CD4-positive, alpha-beta T cell treated with Interleukin-12 subunit alpha and Interleukin-12 subunit beta, for 1 hour (primary cell): ENCODE results near the gene ABCG1.

Experiments
- DNase-seq: peaks from one replicate; pipeline ENCODE4 v3.0.0-alpha.2; 2020

ABCG1 gene

DNA sequence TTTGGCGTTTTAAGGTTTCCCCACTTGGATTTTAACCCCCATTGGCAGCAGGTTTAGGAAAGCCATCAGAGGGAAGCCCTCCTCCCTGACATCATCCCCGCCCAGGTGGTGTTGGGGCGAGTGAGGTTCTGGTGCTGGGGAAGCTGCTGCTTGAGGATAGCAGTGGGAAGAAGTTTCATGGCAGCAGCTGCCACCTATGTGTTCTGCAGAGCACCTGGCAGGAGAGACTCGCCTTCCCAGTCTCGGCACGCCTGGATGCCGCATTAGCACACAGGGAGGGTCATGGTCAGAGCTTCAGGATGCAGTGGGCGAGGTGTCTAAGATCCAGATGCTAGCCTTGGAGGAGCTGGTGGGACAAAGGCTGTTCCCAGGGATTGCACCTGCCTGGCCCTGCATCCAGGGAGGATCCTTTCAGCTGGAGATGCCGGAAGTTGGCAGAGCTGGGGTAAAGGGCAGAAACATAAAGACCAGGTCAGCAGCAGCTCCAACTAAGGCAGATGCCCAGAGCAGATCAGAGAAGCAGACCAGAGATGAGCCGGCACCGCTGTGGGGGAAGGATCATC lies 33.9 kb downstream of the ABCG1 start:
- DNase-seq, result no peak

DNA sequence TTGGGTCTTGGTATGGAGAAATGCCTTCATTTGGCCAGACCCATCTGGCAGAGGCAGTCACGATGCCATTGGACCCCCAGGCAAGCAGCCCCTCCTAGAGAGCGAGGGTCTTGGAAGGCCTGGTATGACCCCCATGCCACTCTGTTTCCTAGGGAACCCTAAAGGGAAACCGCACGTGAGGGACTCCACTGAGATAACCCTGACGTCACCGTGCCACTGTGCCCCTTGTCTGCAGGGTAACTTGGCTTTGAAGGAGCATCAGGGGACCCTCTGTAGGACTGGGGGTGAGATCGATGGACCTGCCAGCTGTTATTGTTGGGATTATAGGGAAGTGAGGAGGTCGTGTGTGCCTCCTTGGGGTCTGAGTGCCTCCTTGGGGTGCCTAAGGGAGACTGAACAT lies 34.5 kb downstream of the ABCG1 start:
- no peak for DNase-seq

DNA sequence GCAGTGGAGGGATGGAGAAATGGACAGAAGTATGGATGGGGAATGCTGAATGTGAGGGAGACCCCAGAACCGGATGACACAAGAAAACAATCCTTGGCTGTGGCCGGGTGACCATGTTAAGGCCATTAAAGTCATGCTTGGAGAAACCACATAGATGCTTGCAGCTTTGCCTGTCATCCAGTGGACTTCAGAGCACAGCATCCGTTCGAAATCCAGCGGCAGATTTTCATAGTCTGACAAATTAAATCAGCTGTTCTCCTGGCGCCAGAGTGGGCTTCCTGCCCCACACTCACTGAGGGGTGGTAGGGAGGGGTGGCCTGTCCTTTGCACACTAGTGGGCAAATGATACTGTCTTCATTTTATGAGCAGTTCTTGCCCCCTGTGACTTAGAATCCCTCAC lies 35.1 kb downstream of the ABCG1 start:
- DNase-seq, result no peak

DNA sequence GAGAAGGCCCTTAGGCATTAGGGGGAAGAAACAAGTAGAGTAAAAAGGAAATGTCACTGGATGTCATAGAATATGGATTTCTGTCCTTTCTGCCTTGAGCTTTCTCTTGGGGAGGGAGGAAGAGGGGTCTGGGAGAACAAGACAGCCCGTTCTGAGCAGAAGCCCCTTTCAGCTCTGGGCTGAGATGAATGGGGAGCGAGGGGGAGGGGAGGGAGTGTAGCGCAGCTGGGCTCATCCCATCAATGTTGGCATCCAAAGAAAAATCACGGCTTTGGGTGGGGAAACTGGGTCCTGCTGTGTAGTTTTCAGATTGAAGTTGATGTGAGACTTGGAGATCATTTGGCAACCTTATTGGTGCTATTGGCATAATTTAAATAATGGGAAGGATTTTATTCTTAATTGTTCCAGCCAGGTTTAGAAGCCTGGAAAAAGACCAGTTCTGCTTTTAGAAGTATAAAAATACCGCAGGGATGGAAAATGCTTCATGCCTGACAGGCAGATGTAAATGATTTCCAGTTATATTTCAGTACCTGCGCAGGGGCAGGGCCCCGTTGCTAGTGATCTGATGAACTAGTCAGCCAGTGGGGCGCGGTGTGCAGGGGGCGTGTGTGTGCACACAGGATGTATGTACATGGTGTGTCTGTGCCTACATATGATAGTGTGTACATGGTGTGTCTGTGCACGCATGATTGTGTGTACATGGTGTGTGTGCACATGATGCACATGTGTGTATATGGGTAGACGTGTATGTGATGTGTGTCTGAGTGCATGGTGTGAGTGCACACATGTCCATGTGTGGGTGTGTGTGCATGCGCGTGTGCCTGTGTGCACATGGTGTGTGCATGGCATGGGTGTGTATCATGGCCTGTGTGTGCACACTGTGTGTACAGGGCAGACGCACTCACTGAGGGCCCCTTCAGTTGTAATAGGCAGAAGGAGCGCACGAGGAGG lies 36.0 kb downstream of the ABCG1 start:
- no peak for DNase-seq

DNA sequence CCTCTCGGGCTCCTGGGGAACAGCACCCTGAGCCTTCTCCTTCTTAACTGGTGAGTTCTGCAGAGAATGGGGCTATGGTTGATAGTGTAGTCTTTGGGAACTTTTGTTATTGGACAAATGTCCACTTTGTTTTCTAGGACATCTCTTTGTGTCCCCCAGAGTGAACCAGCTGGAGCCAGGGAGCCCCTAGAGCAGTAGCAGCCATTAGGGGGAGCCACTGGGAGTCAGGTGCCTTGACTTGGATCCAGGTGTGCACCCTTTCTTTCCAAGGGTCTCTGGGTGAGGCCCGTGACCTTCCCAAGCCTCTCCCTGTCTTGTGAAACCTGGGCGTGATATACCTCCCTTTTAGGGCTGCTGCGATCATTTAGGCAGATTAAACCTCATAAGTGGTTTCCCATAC lies 36.9 kb downstream of the ABCG1 start:
- DNase-seq, result no peak

DNA sequence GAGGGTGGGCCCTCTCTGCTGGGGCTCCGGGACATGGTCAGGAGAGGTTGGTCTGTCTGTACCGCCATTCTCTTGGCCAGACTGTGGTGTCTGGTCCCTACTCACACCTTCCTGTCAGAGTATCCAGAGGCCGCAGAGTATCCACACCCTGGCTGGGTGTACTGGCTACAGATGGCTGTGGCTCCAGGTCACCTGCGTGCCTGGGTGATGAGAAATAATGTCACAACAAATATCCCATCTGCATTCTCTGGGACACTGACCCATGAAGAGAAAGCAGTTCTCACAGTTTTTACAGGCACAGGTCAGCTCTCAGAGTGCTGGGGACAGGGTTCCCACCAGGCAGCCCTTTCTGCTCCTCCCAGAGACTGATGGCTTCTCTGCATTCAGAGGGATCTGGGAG lies 37.4 kb downstream of the ABCG1 start:
- DNase-seq, result no peak

DNA sequence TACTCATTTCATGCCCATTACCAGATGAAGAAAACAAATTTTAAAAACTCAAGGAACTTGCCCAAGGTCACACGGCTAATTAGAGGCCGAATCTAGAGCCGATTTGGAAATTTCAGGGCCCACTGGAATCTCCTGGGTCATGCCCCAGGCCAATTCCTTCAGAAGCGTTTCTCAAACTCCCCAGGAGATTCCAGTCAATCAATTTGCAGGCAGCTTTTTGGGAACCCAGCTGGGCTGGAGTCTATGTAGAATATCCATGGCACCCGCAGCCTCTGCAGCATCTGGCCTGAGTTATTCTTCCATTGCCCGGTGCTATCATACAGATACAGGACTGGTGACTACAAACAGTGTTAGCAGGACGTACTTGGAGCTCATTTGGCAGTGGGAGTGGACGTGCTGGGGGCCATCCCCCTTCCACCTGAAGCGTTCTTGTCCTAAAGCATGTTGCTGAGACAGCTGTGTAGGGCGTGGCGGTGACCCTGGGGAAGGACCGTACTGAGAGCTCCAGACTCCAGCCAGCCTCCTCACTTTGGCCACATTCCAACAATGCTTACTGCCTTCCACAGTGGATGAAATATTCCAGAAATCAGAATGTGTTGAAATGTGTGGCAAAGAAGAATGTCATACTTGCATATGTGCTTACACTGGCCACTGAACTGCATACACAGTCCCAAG lies 38.3 kb downstream of the ABCG1 start:
- no peak for DNase-seq

DNA sequence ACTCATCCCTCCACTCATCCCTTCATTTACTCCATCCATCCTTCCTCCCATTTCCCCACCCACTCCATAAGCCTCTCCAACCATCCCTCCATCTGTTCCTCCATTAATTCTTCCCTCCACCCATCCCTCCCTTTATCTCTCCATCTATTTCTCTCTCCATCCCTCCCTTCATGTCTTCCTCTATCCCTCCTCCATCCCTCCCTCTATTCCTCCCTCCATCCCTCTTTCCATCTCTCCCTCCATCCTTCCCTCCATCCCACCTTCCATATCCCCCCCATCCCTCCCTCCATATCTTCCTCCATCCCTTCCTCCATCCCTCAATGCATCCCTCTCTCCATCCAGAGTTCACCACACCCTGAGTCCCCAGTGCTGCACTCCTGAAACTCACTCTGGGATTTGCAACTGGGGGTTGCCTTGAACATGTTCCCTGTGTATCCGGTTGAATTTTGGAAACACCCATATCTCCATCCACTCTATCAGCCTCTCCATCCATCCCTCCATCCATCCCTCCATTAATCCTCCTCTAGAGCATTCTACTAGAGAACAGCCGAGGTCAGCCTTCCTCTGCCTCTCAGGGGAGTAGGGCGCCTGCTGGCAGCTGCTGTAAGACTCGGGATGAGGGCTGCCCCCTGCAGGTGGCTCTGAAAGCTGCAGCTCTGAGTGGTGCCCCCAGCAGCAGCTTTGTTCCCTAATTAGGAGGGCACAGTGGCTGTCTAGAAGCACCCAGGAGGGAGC lies 39.4 kb downstream of the ABCG1 start:
- peak; percentile 85 for DNase-seq

DNA sequence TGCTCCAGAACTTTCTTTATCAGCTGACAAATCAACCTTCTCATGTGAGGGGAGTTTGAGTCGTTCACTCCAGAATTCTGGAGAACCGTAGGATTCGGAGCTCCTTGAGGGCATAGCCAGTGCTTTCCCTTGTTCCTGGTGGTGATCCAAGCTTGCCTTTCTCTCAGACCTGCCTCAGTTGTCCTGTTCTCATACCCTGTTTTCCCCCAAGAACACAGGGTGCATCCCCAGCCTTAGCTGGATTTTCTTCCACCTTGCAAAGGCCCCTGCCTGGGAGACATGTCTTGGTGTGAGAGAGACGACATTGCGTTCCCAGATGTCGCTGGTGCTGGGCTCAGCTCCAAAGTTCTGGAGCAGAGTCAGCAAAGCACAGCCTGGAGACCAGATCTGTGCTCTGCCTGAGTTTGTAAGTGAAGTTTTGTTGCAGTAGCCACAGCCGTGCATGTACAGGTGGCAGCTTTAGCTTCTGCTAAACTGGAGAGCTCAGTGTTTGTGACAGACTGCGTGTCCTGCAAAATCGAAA lies 40.0 kb downstream of the ABCG1 start:
- no peak for DNase-seq

DNA sequence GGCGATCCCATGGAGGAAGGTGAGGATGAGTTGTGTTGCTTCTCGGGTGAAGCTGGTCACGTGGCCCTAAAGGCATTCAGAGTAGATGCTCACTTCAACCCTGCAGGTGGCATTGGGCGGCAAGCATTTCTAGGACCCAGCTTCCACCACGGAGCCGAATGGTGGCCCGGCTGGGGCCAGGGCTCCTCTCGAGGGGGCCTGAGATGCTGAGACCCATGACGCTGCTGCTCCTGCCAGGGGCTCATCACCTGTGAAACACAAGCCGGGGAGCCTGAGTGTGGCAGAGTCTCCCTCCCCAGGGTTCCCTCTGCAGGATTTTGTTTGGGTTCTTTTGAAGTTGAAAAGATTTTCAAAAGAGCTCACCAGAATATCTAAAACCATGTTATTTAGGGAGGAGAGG lies 41.2 kb downstream of the ABCG1 start:
- DNase-seq, result no peak

DNA sequence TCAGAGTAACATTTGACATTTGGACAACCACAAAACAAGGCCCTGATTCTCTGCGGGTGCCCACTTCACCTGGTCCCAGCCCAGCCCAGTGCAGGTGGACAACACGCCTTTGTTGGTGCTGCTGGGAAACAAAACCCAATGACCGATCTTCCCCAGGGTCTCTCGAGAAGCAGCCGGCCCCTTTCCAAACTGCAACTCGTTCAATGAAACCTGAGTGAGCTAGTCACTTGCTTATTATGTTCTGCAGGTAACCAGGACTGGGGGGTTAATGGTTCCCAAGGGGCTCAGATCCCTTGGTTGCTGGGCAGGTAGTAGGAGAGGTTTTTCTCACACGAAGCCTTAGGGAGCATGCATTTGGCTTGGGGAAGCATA lies 42.9 kb downstream of the ABCG1 start:
- DNase-seq, result no peak

DNA sequence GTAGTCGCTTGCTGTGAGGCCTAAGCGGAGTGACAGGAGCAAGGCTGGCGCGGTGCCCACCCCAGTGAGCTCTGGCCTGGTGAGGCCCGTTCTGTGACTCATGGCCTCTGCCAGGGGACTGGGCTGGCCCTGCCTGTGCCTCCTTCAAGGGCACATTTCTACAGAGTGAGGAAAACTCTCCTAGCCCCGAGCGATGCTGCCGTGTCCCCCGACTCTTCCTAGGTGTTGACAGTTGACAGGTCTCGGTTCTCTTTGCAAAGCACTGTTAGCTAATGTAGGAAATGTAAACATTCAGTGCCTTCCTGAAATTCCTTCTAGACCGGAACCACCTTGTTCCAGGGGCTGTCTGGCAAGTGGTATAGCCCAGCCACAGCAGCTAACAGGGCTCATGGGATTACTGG lies 43.9 kb downstream of the ABCG1 start:
- no peak for DNase-seq

DNA sequence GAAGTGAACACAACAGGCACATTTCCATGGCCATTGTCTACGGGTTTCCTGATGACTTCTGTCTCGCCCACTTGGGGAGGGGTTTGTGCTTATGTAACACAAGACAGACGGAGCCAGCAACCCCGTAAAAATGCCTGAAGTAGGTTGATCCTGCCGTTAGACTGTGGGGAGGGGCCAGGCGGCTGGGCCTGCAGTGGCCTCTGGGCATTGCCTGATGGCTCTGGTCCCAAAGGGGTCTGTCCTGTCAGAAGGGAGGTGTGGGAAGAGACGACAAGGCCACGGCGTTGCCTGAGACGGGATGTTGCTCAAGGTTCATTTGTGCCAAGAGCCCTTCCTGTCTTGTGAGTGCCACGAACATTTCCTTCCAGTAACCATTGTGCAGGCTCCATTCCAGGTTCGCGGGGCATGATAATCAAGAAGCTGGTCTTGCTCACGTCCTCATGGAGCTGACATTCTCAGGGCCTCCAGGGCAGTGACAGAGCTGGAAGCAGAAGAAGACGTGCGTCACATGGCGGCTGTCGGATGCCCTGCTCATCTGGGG lies 44.7 kb downstream of the ABCG1 start:
- DNase-seq, result no peak

DNA sequence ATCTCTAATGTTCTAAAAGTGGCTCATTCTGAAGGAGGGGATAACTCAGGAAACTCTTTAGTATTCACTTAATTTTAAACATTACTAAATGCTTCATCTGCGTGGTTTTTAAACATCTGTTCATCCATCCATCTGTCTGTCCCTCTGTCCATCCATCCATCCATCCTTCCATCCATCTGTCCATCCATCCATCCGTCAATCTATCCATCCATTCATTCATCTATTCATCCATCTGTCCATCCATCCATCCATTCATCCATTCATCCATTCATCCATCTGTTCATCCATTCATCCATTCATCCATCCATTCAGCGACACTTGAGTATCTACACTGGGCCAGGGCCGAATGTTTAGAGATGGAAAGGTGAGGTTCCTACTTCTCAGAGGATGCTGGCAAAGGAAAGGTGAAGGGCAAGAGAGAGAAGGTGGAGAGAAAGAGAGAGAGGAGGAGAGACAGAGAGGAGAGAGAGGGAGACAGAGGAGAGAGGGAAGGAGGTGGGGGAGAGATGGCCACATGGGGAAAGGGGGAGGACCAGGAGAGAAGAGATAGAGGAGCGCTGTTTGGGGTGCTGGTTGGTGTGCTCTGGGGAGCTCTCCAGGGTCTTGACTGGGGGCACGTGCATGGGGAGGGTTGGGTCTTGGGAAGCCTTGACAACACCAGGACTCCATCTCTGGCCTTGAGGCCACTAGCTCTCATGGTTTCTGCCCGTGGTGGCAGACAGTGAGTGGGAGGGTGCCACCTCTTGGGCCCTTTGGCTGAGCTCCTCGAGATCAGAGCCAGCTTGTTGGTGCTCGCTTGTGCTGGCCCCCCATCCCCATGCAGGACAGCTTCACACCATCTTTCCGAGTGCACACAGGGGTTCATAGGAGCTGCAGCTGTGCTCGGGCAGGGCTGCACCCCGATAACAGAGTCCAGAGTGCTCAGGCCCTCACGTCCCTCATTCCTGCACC lies 45.6 kb downstream of the ABCG1 start:
- no peak for DNase-seq

DNA sequence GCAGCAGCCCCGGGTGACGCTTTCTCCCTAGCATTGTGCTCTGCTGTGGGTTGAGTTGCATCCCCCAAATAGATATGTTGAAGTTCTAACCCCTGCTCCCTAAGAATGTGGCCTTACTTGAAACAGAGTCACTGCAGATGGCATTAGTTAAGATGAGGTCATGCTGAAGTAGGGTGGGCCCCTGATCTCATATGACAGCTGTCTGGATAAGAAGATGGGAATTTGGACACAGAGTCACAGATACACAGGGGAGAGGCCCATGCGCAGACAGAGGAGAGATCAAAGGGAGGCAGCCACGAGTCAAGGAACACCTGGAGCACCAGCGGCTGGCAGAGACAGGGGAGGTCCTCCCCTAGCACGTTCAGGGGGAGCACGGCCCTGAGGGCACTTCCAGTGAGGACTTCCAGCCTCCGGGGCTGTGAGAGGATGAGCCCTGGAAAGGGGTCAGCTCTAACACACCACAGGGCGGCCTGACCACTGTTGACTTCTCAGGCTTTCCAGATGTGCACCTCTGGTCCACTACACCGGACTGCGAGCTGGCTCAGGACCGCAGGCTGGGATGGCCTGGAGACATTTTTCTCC lies 46.4 kb downstream of the ABCG1 start:
- DNase-seq, result no peak

DNA sequence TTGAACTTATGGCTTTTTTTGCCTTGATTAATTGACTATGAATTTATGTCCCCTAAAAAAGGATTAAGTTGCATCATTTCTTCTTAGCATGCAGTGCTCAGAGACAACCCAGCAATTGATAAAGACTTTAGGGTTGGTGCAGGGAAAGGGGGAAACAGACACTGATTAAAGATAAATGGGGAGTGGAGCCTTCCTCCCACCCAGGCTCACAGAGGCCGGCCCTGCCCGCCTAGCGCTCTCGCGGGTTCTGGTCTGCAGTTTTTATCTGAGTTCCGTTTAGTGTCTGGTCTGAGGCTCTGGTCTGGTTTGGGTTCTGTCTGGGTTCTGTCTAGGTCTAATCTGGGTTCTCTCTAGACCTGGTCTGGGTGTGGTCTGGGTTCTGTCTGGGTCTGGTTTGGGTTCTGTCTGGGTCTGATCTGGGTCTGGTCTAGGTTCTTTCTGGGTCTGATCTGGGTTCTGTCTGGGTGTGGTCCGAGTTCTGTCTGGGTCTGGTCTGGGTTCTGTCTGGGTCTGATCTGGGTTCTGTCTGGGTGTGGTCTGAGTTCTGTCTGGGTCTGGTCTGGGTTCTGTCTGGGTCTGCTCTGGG lies 48.1 kb downstream of the ABCG1 start:
- peak; percentile 20 for DNase-seq

DNA sequence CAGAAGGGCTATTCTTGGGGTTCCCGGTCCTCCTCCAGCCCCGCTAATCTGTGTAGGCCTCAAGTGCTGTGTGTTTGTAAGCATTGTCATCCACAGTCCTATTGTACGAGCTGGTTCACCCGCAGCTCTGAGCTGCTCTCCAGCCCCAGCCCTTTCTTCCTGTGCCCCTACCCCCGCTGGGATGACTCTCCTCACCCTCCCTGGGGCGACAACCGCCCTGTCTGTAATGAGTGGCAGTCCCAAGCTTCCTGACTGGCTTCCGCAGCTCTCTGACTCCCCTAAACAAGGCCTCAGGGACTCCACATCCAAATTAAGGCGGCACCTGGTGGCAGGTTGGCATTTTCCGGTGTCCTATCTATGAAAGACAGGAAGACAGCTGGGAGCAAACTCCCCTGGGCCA lies 50.4 kb downstream of the ABCG1 start:
- no peak for DNase-seq

DNA sequence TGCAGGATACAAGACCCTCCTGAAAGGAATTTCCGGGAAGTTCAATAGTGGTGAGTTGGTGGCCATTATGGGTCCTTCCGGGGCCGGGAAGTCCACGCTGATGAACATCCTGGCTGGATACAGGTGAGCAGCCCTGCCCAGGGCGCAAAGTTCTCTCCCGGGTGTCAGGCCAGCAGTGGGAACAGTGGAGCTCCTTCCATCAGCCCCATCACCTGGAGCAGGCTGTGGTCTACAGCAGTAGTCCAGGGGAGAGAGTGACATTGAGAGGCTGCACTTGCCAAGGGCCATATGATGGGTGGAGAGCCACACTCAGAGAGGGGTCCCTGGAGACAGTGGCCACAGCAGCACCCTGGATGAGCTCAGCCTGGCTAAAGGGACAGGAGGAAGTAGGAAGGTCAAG lies 52.1 kb downstream of the ABCG1 start:
- no peak for DNase-seq

DNA sequence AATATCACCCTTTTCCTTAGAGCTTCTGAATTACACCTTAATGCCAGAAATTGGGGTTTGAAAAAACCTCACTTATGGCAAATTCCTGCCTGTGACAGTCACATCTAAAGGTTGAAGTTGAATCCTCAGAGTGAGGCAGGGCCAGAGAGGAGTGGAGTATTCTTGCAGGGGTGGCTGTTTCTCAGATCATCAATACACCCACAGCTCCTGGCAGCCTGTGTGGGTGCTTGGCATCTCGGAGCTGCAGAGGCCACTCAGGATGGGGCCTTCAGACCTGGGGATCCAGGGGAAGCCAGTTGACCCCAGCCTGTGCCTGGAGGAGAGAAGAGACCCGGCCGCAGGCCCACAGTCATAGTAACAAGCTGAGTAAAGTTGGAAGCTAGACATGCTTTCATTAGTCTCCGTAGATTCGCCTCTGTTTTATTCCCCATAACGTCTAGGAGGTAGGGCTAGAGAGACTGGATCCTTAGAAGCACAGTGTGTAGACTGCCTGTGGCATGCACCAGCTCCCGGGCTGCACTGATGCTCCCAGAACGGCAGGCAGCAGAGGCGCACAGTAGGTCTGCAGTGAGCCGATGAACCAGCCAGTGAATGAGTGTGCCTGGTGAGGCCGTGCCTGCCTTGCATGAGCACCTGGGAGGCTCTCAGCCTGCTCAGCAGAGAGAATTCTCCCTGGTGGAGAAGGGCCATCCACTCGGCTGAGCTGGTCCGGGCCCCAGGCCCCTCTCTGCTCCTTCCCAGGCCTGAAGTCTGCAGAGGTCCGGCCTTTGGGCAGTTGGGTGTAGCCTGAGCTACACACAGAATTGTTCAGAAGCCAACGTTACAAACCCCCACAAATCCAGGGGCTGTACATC lies 53.4 kb downstream of the ABCG1 start:
- no peak for DNase-seq
